ENCODE results near the gene MANF.
A peak's percentile ranks its signal among the peaks of the same experiment; 100 is the strongest.

Gene MANF

GRCh38 chr3:51390246-51391074, 5.4 kb downstream of the MANF start:
- no peak for DNase-seq

GRCh38 chr3:51391075-51391565, 6.0 kb downstream of the MANF start, which contains the start of gene RBM15B:
Gene RBM15B, plus strand, starts transcription at chr3:51391285. Its CDS starts 115 bp downstream, at chr3:51391400.
- peak; percentile 98 for DNase-seq

GRCh38 chr3:51391566-51392354, 6.7 kb downstream of the MANF start:
- peak; percentile 51 for DNase-seq

- DNase-seq = no peak
These were observed 7.5 kb downstream of the MANF start for GRCh38 chr3:51392355-51393133.

- no peak for DNase-seq
These were observed 8.0 kb downstream of the MANF start for GRCh38 chr3:51393134-51393495.

- no peak for DNase-seq
These were observed 8.5 kb downstream of the MANF start for GRCh38 chr3:51393564-51393963.

GRCh38 chr3:51394541-51394940, 9.4 kb downstream of the MANF start:
- DNase-seq = no peak

- DNase-seq = no peak
These were observed 10.6 kb downstream of the MANF start for GRCh38 chr3:51395493-51396213.

GRCh38 chr3:51396401-51396800, 11.3 kb downstream of the MANF start:
- DNase-seq = no peak

GRCh38 chr3:51397392-51397791, 12.3 kb downstream of the MANF start:
- DNase-seq = no peak

- DNase-seq = no peak
These were observed 13.7 kb downstream of the MANF start for GRCh38 chr3:51398595-51399310.

- no peak for DNase-seq
These were observed 15.1 kb downstream of the MANF start for GRCh38 chr3:51400166-51400565.

GRCh38 chr3:51401735-51402134, 16.6 kb downstream of the MANF start:
- DNase-seq = no peak

GRCh38 chr3:51403675-51404074, 18.6 kb downstream of the MANF start:
- DNase-seq = no peak

- no peak for DNase-seq
These were observed 22.9 kb downstream of the MANF start for GRCh38 chr3:51408021-51408420.

GRCh38 chr3:51408813-51409212, 23.7 kb downstream of the MANF start:
- no peak for DNase-seq

GRCh38 chr3:51422211-51422610, 37.1 kb downstream of the MANF start:
- DNase-seq = no peak

GRCh38 chr3:51426921-51427320, 41.8 kb downstream of the MANF start:
- no peak for DNase-seq

GRCh38 chr3:51429138-51429537, 44.0 kb downstream of the MANF start:
- no peak for DNase-seq

GRCh38 chr3:51434110-51434509, 49.0 kb downstream of the MANF start:
- no peak for DNase-seq

GRCh38 chr3:51434746-51435327, 49.7 kb downstream of the MANF start:
- no peak for DNase-seq

Data from activated gamma-delta T cell (primary cell).